OCI-LY1 (cell line): ENCODE data around the gene CTBP2.
A peak's percentile ranks its signal among the peaks of the same experiment; 100 is the strongest.

ENCODE experiments used
- H2AFZ ChIP-seq: fragments of 200-600 bp; sonication (generic), shearing (Covaris generic); 2 replicates; pipeline ENCODE4 v1.6.0; 2014; ENCODE audit warnings: antibody characterized with exemption, mild to moderate bottlenecking, low read length
- H3F3A ChIP-seq: fragments of 200-600 bp; sonication (generic), shearing (Covaris generic); 2 replicates; pipeline ENCODE4 v1.6.0; 2014; ENCODE audit warnings: mild to moderate bottlenecking, antibody characterized with exemption, low read length, moderate library complexity; ENCODE audit not compliant: insufficient read depth
- H3K27ac ChIP-seq: fragments of 200-600 bp; sonication (generic); 2 replicates; pipeline ENCODE4 v1.5.1; 2014; ENCODE audit warnings: low read length, mixed run types, mild to moderate bottlenecking, low read depth; ENCODE audit not compliant: poor library complexity, severe bottlenecking
- H3K27me3 ChIP-seq: fragments of 200-600 bp; sonication (generic); 2 replicates; pipeline ENCODE4 v1.6.0; 2014; ENCODE audit warnings: antibody characterized with exemption, mild to moderate bottlenecking, low read length, moderate library complexity; ENCODE audit not compliant: insufficient read depth
- H3K36me3 ChIP-seq: fragments of 200-600 bp; sonication (generic); 2 replicates; pipeline ENCODE4 v1.6.1; 2014; ENCODE audit warnings: mild to moderate bottlenecking, antibody characterized with exemption, low read length, moderate library complexity, mixed read lengths; ENCODE audit not compliant: insufficient read depth
- H3K4me1 ChIP-seq: fragments of 200-600 bp; sonication (generic); 2 replicates; pipeline ENCODE4 v1.5.1; 2014; ENCODE audit warnings: mild to moderate bottlenecking, low read length, moderate library complexity; ENCODE audit not compliant: insufficient read depth, severe bottlenecking
- H3K4me2 ChIP-seq: fragments of 200-600 bp; sonication (generic), shearing (Covaris generic); 2 replicates; pipeline ENCODE4 v1.6.1; 2014; ENCODE audit warnings: low read length
- H3K4me3 ChIP-seq: fragments of 200-600 bp; sonication (generic); 2 replicates; pipeline ENCODE4 v1.5.1; 2014; ENCODE audit warnings: low read length, low read depth, mild to moderate bottlenecking, mixed read lengths; ENCODE audit not compliant: poor library complexity, severe bottlenecking
- H3K79me2 ChIP-seq: fragments of 200-600 bp; shearing (Covaris generic); 2 replicates; pipeline ENCODE4 v1.6.1; 2016; ENCODE audit warnings: mixed run types, low read length, mixed read lengths; ENCODE audit not compliant: insufficient read depth
- H3K9ac ChIP-seq: fragments of 200-600 bp; sonication (generic), shearing (Covaris generic); 2 replicates; pipeline ENCODE4 v1.6.1; 2014; ENCODE audit warnings: mild to moderate bottlenecking, low read length, mixed read lengths
- H3K9me2 ChIP-seq: fragments of 200-600 bp; sonication (generic), shearing (Covaris generic); 2 replicates; pipeline ENCODE4 v1.6.1; 2014; ENCODE audit warnings: low read depth, mild to moderate bottlenecking, low read length, mixed read lengths
- H3K9me3 ChIP-seq: fragments of 200-600 bp; shearing (Covaris generic); 2 replicates; pipeline ENCODE4 v1.6.1; 2014; ENCODE audit warnings: low read length, mixed read lengths
- H4K20me1 ChIP-seq: fragments of 200-600 bp; sonication (generic), shearing (Covaris generic); 2 replicates; pipeline ENCODE4 v1.6.0; 2016; ENCODE audit warnings: mild to moderate bottlenecking, low read length; ENCODE audit not compliant: insufficient read depth
- EZH2 ChIP-seq: fragments of 200-600 bp; sonication (generic), shearing (Covaris generic); IDR thresholded peaks from 2 replicates; pipeline ENCODE4 v1.8.0; 2017; ENCODE audit warnings: borderline replicate concordance, mixed run types, mild to moderate bottlenecking, antibody characterized with exemption, low read length, moderate library complexity, mixed read lengths
- TF ChIP-seq, protein P1 (sequence below): fragments of 200-600 bp; sonication (generic), shearing (Covaris generic); IDR thresholded peaks from 2 replicates; pipeline ENCODE4 v1.5.1; 2017; ENCODE audit warnings: mild to moderate bottlenecking, antibody characterized with exemption, low read length, moderate library complexity, mixed read lengths

CTBP2 gene

GRCh38 chr10:125066764-125067450 is 93.5 kb downstream of the CTBP2 start:
- no peaks in the 10 kb centered on the region for H4K20me1 ChIP-seq
- no peak for TF ChIP-seq EZH2
- TF ChIP-seq, protein P1, sequence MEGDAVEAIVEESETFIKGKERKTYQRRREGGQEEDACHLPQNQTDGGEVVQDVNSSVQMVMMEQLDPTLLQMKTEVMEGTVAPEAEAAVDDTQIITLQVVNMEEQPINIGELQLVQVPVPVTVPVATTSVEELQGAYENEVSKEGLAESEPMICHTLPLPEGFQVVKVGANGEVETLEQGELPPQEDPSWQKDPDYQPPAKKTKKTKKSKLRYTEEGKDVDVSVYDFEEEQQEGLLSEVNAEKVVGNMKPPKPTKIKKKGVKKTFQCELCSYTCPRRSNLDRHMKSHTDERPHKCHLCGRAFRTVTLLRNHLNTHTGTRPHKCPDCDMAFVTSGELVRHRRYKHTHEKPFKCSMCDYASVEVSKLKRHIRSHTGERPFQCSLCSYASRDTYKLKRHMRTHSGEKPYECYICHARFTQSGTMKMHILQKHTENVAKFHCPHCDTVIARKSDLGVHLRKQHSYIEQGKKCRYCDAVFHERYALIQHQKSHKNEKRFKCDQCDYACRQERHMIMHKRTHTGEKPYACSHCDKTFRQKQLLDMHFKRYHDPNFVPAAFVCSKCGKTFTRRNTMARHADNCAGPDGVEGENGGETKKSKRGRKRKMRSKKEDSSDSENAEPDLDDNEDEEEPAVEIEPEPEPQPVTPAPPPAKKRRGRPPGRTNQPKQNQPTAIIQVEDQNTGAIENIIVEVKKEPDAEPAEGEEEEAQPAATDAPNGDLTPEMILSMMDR, result no peak
- no peak overlapping the region for H3K9ac ChIP-seq

DNA sequence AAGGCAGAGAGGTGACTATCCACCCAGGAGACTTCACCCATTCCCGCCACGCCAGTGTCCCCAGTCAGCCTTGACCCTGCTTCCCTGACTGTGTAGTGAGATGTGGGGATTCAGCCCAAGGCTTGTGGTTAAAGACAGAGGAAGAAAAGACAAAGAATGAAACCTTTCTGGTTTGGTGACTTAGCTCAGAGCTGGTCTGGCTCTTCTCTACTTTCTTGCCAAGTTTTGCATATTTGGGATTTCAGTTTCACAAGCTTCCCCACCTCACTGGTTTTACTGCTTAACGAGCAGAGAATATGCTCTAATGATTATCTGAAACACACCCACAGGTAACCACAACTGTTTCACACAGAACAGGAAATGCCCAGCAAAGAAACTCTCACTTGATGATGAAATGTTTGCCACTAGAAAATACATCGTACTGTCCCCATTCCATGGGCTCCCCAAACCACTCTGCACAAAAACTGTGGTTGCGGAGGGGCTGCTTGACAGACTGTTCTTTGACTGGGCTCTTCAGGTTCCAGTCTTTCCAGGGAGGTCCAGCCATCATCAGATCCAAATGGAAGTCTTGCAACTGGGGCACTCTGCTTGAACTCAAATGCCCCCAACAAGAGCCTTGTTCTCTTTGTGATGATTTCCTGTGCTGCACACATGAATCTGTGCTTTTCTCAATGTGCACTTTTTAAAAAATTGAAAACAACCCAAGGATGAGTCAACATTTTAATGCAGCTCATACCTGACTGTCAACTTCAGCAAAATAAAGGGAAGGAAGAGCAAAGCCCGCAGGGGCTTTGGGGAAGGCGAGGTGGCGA is 95.5 kb downstream of the CTBP2 start:
- TF ChIP-seq EZH2, result no peak
- TF ChIP-seq, protein P1, result no peak
- Histone ChIP-seq H3K9ac (no peak overlapping the region), H3K79me2 (no peaks in the 10 kb centered on the region), H3K36me3 (no peaks in the 10 kb centered on the region), H3K4me3 (no peak overlapping the region), H4K20me1 (no peaks in the 10 kb centered on the region), H3K4me2 (peak overlapping the region; percentile 31), H3K9me2 (no peaks in the 10 kb centered on the region), H3K9me3 (no peaks in the 10 kb centered on the region), H3K4me1 (peaks cover 26% of the 10 kb centered on the region), H3K27ac (no peak overlapping the region), H2AFZ (no peak overlapping the region), H3K27me3 (no peaks in the 10 kb centered on the region), H3F3A (no peaks in the 10 kb centered on the region)

More at GRCh38 chr10:125066764-125067450, 93.5 kb downstream of the CTBP2 start:
- no peaks in the 10 kb centered on the region for H3K27me3 ChIP-seq
- H3F3A ChIP-seq, result no peaks in the 10 kb centered on the region
- H3K79me2 ChIP-seq, result no peaks in the 10 kb centered on the region
- H3K9me3 ChIP-seq, result no peaks in the 10 kb centered on the region
- no peak overlapping the region for H3K27ac ChIP-seq
- H3K4me3 ChIP-seq, result no peak overlapping the region
- H3K4me1 ChIP-seq, result peaks cover 19% of the 10 kb centered on the region
- no peak overlapping the region for H3K4me2 ChIP-seq
- no peaks in the 10 kb centered on the region for H3K9me2 ChIP-seq
- H2AFZ ChIP-seq, result no peak overlapping the region
- H3K36me3 ChIP-seq, result no peaks in the 10 kb centered on the region

DNA sequence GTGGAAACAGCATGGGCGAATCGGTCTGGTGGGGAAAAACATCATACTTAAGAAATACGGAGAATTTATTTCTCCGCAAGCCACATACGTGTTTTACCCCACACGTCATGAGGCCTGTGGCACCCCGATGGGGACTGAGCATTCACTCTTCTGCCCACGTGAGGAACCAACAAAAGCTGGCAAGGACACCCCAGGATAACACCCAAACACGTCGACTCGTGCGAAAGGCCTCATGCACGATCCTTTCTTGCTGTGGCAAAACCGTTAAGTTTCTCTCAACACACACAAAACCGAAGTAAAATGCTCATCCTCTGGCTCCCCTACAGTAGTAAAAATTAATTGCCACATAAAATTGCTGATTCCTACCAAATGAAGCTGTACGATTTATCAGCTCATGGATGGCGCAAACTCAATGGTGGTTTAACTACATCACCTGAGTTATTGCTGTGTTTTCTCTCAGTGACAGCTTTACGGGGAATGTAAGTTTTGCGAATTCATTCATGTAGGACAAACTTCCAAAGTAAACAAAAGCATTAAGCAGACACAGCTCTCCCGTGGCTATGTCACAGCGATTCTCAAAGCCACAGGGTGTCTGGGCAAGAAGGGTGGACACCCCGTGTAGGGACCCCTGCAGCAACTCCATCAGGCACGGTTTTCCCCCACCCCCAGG is 97.0 kb downstream of the CTBP2 start:
- Histone ChIP-seq H3F3A (no peaks in the 10 kb centered on the region), H3K4me3 (no peak overlapping the region), H3K79me2 (no peaks in the 10 kb centered on the region), H3K9me2 (no peaks in the 10 kb centered on the region), H3K27me3 (no peaks in the 10 kb centered on the region), H4K20me1 (no peaks in the 10 kb centered on the region), H3K4me2 (no peak overlapping the region), H2AFZ (no peak overlapping the region), H3K9ac (no peak overlapping the region), H3K4me1 (peaks cover 26% of the 10 kb centered on the region), H3K27ac (no peak overlapping the region), H3K9me3 (no peaks in the 10 kb centered on the region), H3K36me3 (no peaks in the 10 kb centered on the region)
- TF ChIP-seq, protein P1, result no peak
- TF ChIP-seq EZH2, result no peak
